H9 (cell line): Measurements from ENCODE around the gene RPS24. TPM values are rescaled to one million over a fixed set of nuclear protein-coding genes. Genes with fewer than 3 reads are reported as not detected.

Source experiments
- DNase-seq: peaks from one replicate; pipeline ENCODE4 v3.0.0-alpha.2; 2017
- H2AFZ ChIP-seq: one replicate; pipeline ENCODE4 v1.6.1; 2013; ENCODE audit warnings: mild to moderate bottlenecking, low read length, control low read depth, moderate library complexity
- H2AK5ac ChIP-seq: 2 replicates; pipeline ENCODE4 v1.6.1; 2013; ENCODE audit warnings: low read length, control low read depth, mixed read lengths; ENCODE audit not compliant: insufficient read length
- H2BK120ac ChIP-seq: one replicate; pipeline ENCODE4 v1.6.1; 2013; ENCODE audit warnings: low read depth, mild to moderate bottlenecking, low read length, control low read depth, inconsistent platforms; ENCODE audit not compliant: poor library complexity, severe bottlenecking
- H2BK12ac ChIP-seq: 2 replicates; pipeline ENCODE4 v1.6.1; 2013; ENCODE audit warnings: low read length, control low read depth, mixed read lengths, low read depth; ENCODE audit not compliant: insufficient read length
- H2BK15ac ChIP-seq: 2 replicates; pipeline ENCODE4 v1.6.1; 2013; ENCODE audit warnings: low read depth, low read length, control low read depth
- H2BK20ac ChIP-seq: one replicate; pipeline ENCODE4 v1.6.1; 2013; ENCODE audit warnings: low read depth, mild to moderate bottlenecking, low read length, control low read depth, inconsistent platforms; ENCODE audit not compliant: poor library complexity, severe bottlenecking
- H2BK5ac ChIP-seq: 2 replicates; pipeline ENCODE4 v1.6.1; 2013; ENCODE audit warnings: low read length, control low read depth, mixed read lengths; ENCODE audit not compliant: insufficient read length
- H3K14ac ChIP-seq: 2 replicates; pipeline ENCODE4 v1.6.1; 2013; ENCODE audit warnings: low read length, control low read depth; ENCODE audit not compliant: insufficient read depth
- H3K18ac ChIP-seq: 2 replicates; pipeline ENCODE4 v1.6.1; 2013; ENCODE audit warnings: low read depth, mild to moderate bottlenecking, mixed read lengths, low read length, control low read depth; ENCODE audit not compliant: insufficient read length
- H3K23ac ChIP-seq: 2 replicates; pipeline ENCODE4 v1.6.1; 2013; ENCODE audit warnings: low read length, control low read depth, mixed read lengths, low read depth; ENCODE audit not compliant: insufficient read length
- H3K23me2 ChIP-seq: 2 replicates; pipeline ENCODE4 v1.6.1; 2013; ENCODE audit warnings: low read depth, mild to moderate bottlenecking, mixed read lengths, low read length, control low read depth; ENCODE audit not compliant: insufficient read length, poor library complexity, severe bottlenecking
- H3K27ac ChIP-seq: 2 replicates; pipeline ENCODE4 v1.5.1; 2013; ENCODE audit warnings: low read length, control low read depth, mixed read lengths, low read depth; ENCODE audit not compliant: insufficient read length
- H3K27me3 ChIP-seq: 2 replicates; pipeline ENCODE4 v1.6.1; 2013; ENCODE audit warnings: low read length, control low read depth, inconsistent platforms; ENCODE audit not compliant: insufficient read depth
- H3K4ac ChIP-seq: 2 replicates; pipeline ENCODE4 v1.6.1; 2013; ENCODE audit warnings: low read depth, mild to moderate bottlenecking, control low read depth, inconsistent platforms, low read length, moderate library complexity
- H3K4me1 ChIP-seq: 2 replicates; pipeline ENCODE4 v1.6.1; 2013; ENCODE audit warnings: low read length, control low read depth, inconsistent platforms; ENCODE audit not compliant: insufficient read depth
- H3K4me2 ChIP-seq: 2 replicates; pipeline ENCODE4 v1.6.1; 2013; ENCODE audit warnings: low read length, control low read depth, mixed read lengths; ENCODE audit not compliant: insufficient read length, insufficient read depth
- H3K56ac ChIP-seq: 2 replicates; pipeline ENCODE4 v1.6.1; 2013; ENCODE audit warnings: low read depth, mild to moderate bottlenecking, mixed read lengths, low read length, control low read depth; ENCODE audit not compliant: insufficient read length
- H3K79me1 ChIP-seq: 2 replicates; pipeline ENCODE4 v1.6.1; 2013; ENCODE audit warnings: low read depth, mild to moderate bottlenecking, moderate library complexity, low read length, control low read depth, inconsistent platforms; ENCODE audit not compliant: insufficient read depth, poor library complexity, severe bottlenecking
- H3K79me2 ChIP-seq: 2 replicates; pipeline ENCODE4 v1.6.1; 2013; ENCODE audit warnings: low read length, control low read depth, inconsistent platforms; ENCODE audit not compliant: insufficient read depth
- H3K9ac ChIP-seq: 2 replicates; pipeline ENCODE4 v1.6.1; 2013; ENCODE audit warnings: low read length, control low read depth, mixed read lengths; ENCODE audit not compliant: insufficient read length; ENCODE audit errors: extremely low read depth
- H3K9me3 ChIP-seq: one replicate; pipeline ENCODE4 v1.6.1; 2013; ENCODE audit warnings: low read depth, low read length, inconsistent platforms; ENCODE audit not compliant: control insufficient read depth
- H3T11ph ChIP-seq: one replicate; pipeline ENCODE4 v1.6.1; 2013; ENCODE audit warnings: mild to moderate bottlenecking, low read length, control low read depth, inconsistent platforms
- H4K20me1 ChIP-seq: one replicate; pipeline ENCODE4 v1.6.1; 2013; ENCODE audit not compliant: control insufficient read depth, insufficient read length, insufficient read depth
- H4K5ac ChIP-seq: 2 replicates; pipeline ENCODE4 v1.6.1; 2013; ENCODE audit warnings: low read depth, mild to moderate bottlenecking, mixed read lengths, low read length, control low read depth; ENCODE audit not compliant: insufficient read length
- H4K8ac ChIP-seq: replicated peaks from 2 replicates; pipeline ENCODE4 v1.6.1; 2013; ENCODE audit warnings: low read length, control low read depth, mixed read lengths, low read depth; ENCODE audit not compliant: insufficient read length
- H4K91ac ChIP-seq: 2 replicates; pipeline ENCODE4 v1.6.1; 2013; ENCODE audit warnings: low read depth, mild to moderate bottlenecking, moderate library complexity, mixed read lengths, low read length, control low read depth; ENCODE audit not compliant: insufficient read length
- H3K27ac Mint-ChIP-seq, 3 experiments: 2 replicates in 2 of 3; 3 replicates in 1 of 3; pipeline ENCODE4 v1.8.0; 2020 to 2021; ENCODE audit warnings: mixed read lengths in 3 of 3, mild to moderate bottlenecking in 1 of 3, moderate library complexity in 1 of 3
- H3K27me3 Mint-ChIP-seq: 2 replicates; pipeline ENCODE4 v1.8.0; 2021; ENCODE audit warnings: low read depth, mild to moderate bottlenecking, moderate library complexity, mixed read lengths
- H3K36me3 Mint-ChIP-seq, 3 experiments: 2 replicates in 2 of 3; 3 replicates in 1 of 3; pipeline ENCODE4 v1.8.0; 2020 to 2021; ENCODE audit warnings: low read depth in 3 of 3, mixed read lengths in 3 of 3; ENCODE audit not compliant: insufficient read depth in 1 of 3
- H3K4me1 Mint-ChIP-seq, 2 experiments: 2 replicates each; pipeline ENCODE4 v1.8.0; 2020; ENCODE audit warnings: mixed read lengths in 2 of 2
- H3K4me3 Mint-ChIP-seq, 2 experiments: 2 replicates in 1 of 2; 3 replicates in 1 of 2; pipeline ENCODE4 v1.8.0; 2020 to 2021; ENCODE audit warnings: mild to moderate bottlenecking in 2 of 2, mixed read lengths in 2 of 2, moderate library complexity in 1 of 2
- H3K9me3 Mint-ChIP-seq, 2 experiments: 2 replicates in 1 of 2; 3 replicates in 1 of 2; pipeline ENCODE4 v1.8.0; 2020; ENCODE audit warnings: mild to moderate bottlenecking in 2 of 2, mixed read lengths in 2 of 2, moderate library complexity in 1 of 2
- WGBS: extraction: QIAGEN DNeasy Blood & Tissue Kit; methylation state at CpG from one replicate; pipeline ENCODE4 v1.1.7; 2013; ENCODE audit warnings: missing lambda C conversion rate, low lambda C conversion rate, mixed read lengths; ENCODE audit not compliant: insufficient read length; ENCODE audit errors: extremely low coverage; 5-methylcytosine and 5-hydroxymethylcytosine counted together
- total RNA-seq: library from RNA; stranded (reverse); gene quantifications from 2 replicates; pipeline ENCODE4 v1.2.1, GENCODE V29; 2021
- TF ChIP-seq, protein P1 (sequence below): fragments of 200-600 bp; sonication (generic); conservative IDR thresholded peaks from 3 replicates; pipeline ENCODE4 v1.8.0; 2021; ENCODE audit warnings: antibody characterized with exemption, mild to moderate bottlenecking

RPS24 gene
- total RNA-seq, 1 experiment from 2014 or later, result 1,966 TPM

DNA sequence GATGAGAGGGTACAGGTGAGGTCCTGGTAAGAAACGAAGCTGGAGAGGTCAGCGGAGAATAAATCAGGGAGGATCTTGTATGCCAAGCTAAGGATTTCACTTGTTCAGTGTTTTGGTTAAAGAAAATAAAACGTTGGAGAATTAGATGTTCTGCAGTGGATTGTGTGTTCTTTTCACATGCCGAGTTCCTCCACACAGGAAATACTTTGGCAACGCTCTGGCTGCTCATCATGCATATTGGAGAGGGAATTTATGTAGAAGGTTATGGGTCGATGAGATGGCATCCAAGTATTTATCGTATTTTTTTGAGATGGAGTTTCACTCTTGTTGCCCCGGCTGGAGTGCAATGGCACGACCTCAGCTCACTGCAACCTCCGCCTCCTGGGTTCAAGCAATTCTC is 11.0 kb downstream of the RPS24 start:
- no peaks in the 10 kb centered on the region; the same call in 1 of the 2 replicates for H3K27me3 Mint-ChIP-seq
- H3K9me3 Mint-ChIP-seq, result no peaks in the 10 kb centered on the region
- H2AK5ac ChIP-seq, result no peak overlapping the region
- H3K36me3 Mint-ChIP-seq, result peaks cover 28 to 38% (median 32%) of the 10 kb centered on the region in 3 experiments
- H3K27me3 ChIP-seq, result no peaks in the 10 kb centered on the region
- H4K5ac ChIP-seq, result no peak overlapping the region
- TF ChIP-seq, protein P1, sequence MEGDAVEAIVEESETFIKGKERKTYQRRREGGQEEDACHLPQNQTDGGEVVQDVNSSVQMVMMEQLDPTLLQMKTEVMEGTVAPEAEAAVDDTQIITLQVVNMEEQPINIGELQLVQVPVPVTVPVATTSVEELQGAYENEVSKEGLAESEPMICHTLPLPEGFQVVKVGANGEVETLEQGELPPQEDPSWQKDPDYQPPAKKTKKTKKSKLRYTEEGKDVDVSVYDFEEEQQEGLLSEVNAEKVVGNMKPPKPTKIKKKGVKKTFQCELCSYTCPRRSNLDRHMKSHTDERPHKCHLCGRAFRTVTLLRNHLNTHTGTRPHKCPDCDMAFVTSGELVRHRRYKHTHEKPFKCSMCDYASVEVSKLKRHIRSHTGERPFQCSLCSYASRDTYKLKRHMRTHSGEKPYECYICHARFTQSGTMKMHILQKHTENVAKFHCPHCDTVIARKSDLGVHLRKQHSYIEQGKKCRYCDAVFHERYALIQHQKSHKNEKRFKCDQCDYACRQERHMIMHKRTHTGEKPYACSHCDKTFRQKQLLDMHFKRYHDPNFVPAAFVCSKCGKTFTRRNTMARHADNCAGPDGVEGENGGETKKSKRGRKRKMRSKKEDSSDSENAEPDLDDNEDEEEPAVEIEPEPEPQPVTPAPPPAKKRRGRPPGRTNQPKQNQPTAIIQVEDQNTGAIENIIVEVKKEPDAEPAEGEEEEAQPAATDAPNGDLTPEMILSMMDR, result no peak
- H3K4ac ChIP-seq, result no peak overlapping the region
- H3K4me2 ChIP-seq, result no peak overlapping the region
- no peak overlapping the region for H4K8ac ChIP-seq
- peaks cover 3% of the 10 kb centered on the region for H4K20me1 ChIP-seq
- no peak overlapping the region for H3K56ac ChIP-seq
- H3K27ac ChIP-seq, result peak overlapping the region; percentile 35
- no peaks in the 10 kb centered on the region; the same call in 1 of the 2 replicates for H3K4me1 ChIP-seq
- H2AFZ ChIP-seq, result no peak overlapping the region
- H3K27ac Mint-ChIP-seq, result peak overlapping the region in 2 of 3 experiments; percentile 40 to 46; a peak in 3 of 7 replicates
- H3K79me1 ChIP-seq, result no peaks in the 10 kb centered on the region
- no peaks in the 10 kb centered on the region for H3K79me2 ChIP-seq
- no peak overlapping the region for H3K18ac ChIP-seq
- no peak overlapping the region for H3K14ac ChIP-seq
- no peak overlapping the region for H2BK15ac ChIP-seq
- H2BK120ac ChIP-seq, result no peak overlapping the region
- no peak overlapping the region for H4K91ac ChIP-seq
- peaks cover 45% of the 10 kb centered on the region in 2 experiments for H3K4me1 Mint-ChIP-seq
- DNase-seq, result no peak
- H3K9me3 ChIP-seq, result no peaks in the 10 kb centered on the region
- no peaks in the 10 kb centered on the region for H3K23me2 ChIP-seq
- H3K23ac ChIP-seq, result no peak overlapping the region
- H3K4me3 Mint-ChIP-seq, result no peak overlapping the region
- no CpG with 5 or more reads among the region's 10 CpGs for WGBS
- H2BK5ac ChIP-seq, result no peak overlapping the region
- no peak overlapping the region for H3T11ph ChIP-seq
- H3K9ac ChIP-seq, result no peak overlapping the region
- no peak overlapping the region for H2BK12ac ChIP-seq
- H2BK20ac ChIP-seq, result no peak overlapping the region
